ENCODE results near the gene MRPL20. TPM values are rescaled to one million over a fixed set of nuclear protein-coding genes. Genes with fewer than 3 reads are reported as not detected.

Gene MRPL20
- total RNA-seq, 1 donor: 53.9 TPM

DNA sequence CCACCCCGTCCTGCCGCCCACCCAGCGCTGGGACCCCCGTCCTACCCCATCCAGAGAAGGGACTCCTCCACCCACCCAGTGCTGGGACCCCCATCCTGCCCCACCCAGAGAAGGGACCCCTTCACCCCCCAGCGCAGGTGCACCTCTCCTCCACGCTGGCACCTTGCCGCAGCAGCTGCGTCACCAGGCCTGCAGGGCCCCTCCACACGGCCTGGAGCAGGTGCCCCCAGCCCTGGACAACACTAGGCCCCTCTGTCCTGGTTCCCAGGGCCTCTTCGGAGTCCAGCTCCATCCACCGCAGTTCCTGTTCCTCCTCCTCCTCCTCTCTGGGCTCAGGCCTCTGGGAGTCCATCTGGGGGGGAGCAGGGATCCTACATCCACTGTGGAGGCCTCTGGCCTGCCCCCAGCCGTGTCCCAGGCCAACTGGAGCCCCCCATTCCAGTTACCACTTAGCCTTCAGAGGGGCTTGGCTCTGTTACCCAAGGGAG is 13.6 kb upstream of the MRPL20 start:
- H3K79me2 ChIP-seq (ENCODE audit: insufficient read depth, low read length): no peaks in the 10 kb centered on the region
- no peak overlapping the region for H3K4me2 ChIP-seq (ENCODE audit: insufficient read depth, low read length)
- H3K27ac ChIP-seq (ENCODE audit: low read depth, low read length): no peak overlapping the region
- H3K27me3 ChIP-seq (ENCODE audit: insufficient read depth, low read length): no peaks in the 10 kb centered on the region
- no peaks in the 10 kb centered on the region for H4K20me1 ChIP-seq (ENCODE audit: insufficient read depth, low read length)
- peak; percentile 89 for DNase-seq (ENCODE audit: insufficient read length, low spot score, missing footprints)
- H3K9me3 ChIP-seq (ENCODE audit: low read depth, low read length): no peaks in the 10 kb centered on the region
- no peak overlapping the region for H3K4me3 ChIP-seq (ENCODE audit: insufficient read depth, low read length)
- H3K36me3 ChIP-seq (ENCODE audit: insufficient read depth, low read length): no peaks in the 10 kb centered on the region
- H2AFZ ChIP-seq (ENCODE audit: low read length): no peak overlapping the region
- peaks cover 7% of the 10 kb centered on the region for H3K4me1 ChIP-seq (ENCODE audit: insufficient read depth, low read length)
- TF ChIP-seq, protein P1, sequence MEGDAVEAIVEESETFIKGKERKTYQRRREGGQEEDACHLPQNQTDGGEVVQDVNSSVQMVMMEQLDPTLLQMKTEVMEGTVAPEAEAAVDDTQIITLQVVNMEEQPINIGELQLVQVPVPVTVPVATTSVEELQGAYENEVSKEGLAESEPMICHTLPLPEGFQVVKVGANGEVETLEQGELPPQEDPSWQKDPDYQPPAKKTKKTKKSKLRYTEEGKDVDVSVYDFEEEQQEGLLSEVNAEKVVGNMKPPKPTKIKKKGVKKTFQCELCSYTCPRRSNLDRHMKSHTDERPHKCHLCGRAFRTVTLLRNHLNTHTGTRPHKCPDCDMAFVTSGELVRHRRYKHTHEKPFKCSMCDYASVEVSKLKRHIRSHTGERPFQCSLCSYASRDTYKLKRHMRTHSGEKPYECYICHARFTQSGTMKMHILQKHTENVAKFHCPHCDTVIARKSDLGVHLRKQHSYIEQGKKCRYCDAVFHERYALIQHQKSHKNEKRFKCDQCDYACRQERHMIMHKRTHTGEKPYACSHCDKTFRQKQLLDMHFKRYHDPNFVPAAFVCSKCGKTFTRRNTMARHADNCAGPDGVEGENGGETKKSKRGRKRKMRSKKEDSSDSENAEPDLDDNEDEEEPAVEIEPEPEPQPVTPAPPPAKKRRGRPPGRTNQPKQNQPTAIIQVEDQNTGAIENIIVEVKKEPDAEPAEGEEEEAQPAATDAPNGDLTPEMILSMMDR (IDR thresholded peaks at IDR 0.05; ENCODE audit: extremely low read depth, low read depth, low read length): no peak

DNA sequence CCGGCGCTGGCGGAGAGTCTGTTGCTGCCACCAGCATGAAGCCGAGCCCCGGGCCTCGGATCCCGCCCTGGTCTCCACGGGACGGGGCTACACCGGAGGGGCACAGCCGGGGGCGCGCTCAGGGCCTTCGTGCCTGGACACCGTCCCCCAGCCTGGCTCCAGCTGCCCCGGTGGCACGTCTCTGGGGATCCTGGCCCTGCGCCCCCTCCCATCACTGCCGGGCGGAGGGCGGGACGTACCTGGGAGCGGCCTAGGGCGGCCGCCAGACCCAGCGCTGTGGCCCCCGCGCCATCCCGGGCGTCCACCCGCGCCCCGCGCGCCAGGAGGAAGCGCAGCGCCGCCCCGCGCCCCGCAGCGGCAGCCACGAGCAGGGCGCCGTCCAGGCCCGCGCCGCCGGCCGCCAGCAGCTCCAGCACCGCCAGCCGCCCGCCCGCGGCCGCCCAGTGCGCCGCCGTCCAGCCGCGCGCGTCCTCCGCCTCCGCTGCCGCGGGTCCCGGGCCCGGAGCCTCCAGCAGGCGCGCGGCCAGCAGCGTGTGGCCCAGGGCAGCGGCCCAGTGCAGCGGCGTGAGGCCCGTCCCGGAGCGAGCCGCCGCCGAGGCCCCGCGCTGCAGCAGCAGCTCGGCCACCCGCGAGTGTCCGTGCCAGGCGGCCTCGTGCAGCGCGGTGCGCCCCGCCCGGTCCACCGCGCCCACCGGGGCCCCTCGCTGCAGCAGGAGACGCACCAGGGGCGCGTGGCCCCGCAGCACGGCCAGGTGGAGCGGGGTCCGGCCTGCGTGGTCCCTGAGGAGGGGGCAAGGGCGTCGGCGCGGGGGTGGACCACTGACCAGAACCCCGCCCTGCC is 12.9 kb upstream of the MRPL20 start:
- Histone ChIP-seq H3K4me2 (ENCODE audit: insufficient read depth, low read length) (peak overlapping the region; percentile 68), H3K79me2 (ENCODE audit: insufficient read depth, low read length) (no peaks in the 10 kb centered on the region), H3K9me3 (ENCODE audit: low read depth, low read length) (no peaks in the 10 kb centered on the region), H3K27me3 (ENCODE audit: insufficient read depth, low read length) (no peaks in the 10 kb centered on the region), H4K20me1 (ENCODE audit: insufficient read depth, low read length) (no peaks in the 10 kb centered on the region), H3K36me3 (ENCODE audit: insufficient read depth, low read length) (no peaks in the 10 kb centered on the region), H3K27ac (ENCODE audit: low read depth, low read length) (no peak overlapping the region), H3K4me3 (ENCODE audit: insufficient read depth, low read length) (peak overlapping the region; percentile 61), H2AFZ (ENCODE audit: low read length) (peak overlapping the region; percentile 68), H3K4me1 (ENCODE audit: insufficient read depth, low read length) (peaks cover 7% of the 10 kb centered on the region)
- DNase-seq (ENCODE audit: insufficient read length, low spot score, missing footprints): peak; percentile 96
- TF ChIP-seq, protein P1 (IDR thresholded peaks at IDR 0.05; ENCODE audit: extremely low read depth, low read depth, low read length): no peak

DNA sequence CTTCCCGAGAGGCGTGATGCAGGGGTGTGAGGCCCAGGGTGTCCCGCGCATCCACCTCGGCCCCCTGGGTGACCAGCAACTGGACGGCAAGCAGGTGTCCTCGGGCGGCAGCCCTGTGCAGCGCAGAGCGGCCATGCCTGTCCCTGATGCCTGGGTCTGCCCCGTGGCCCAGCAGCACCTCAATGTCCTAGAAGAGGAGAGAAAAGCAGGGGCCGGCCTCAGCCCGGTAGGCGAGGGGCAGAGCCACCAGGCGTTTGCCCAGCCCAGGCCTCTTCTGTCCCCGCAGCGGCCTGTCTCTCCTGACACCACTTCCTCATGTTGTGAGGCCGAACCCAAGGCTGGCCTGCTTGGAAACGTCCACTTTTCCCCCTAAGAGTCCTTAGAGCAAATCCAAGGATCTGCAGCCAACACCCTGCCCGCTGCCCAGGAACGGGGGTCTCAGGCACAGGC is 12.3 kb upstream of the MRPL20 start:
- H4K20me1 ChIP-seq (ENCODE audit: insufficient read depth, low read length): no peaks in the 10 kb centered on the region
- H3K4me3 ChIP-seq (ENCODE audit: insufficient read depth, low read length): peak overlapping the region; percentile 61
- no peaks in the 10 kb centered on the region for H3K79me2 ChIP-seq (ENCODE audit: insufficient read depth, low read length)
- DNase-seq (ENCODE audit: insufficient read length, low spot score, missing footprints): peak; percentile 78
- no peaks in the 10 kb centered on the region for H3K27me3 ChIP-seq (ENCODE audit: insufficient read depth, low read length)
- H3K9me3 ChIP-seq (ENCODE audit: low read depth, low read length): no peaks in the 10 kb centered on the region
- TF ChIP-seq, protein P1 (IDR thresholded peaks at IDR 0.05; ENCODE audit: extremely low read depth, low read depth, low read length): no peak
- H3K36me3 ChIP-seq (ENCODE audit: insufficient read depth, low read length): no peaks in the 10 kb centered on the region
- peaks cover 7% of the 10 kb centered on the region for H3K4me1 ChIP-seq (ENCODE audit: insufficient read depth, low read length)
- H2AFZ ChIP-seq (ENCODE audit: low read length): peak overlapping the region; percentile 68
- H3K4me2 ChIP-seq (ENCODE audit: insufficient read depth, low read length): peak overlapping the region; percentile 68
- H3K27ac ChIP-seq (ENCODE audit: low read depth, low read length): no peak overlapping the region
